Omental fat pad (tissue), 4 donors: ENCODE data around the gene MAPKBP1. TPM values are rescaled to one million over a fixed set of nuclear protein-coding genes. Genes with fewer than 3 reads are reported as not detected.

Experiments
- ATAC-seq: fragments of 150-250 bp; one replicate; pipeline ENCODE4 v1.9.1; 2016; ENCODE audit warnings: mild to moderate bottlenecking, moderate library complexity; ENCODE audit not compliant: low FRiP score
- DNase-seq: peaks from one replicate; pipeline ENCODE4 v3.0.0-alpha.2; 2019; ENCODE audit warnings: low spot score
- CTCF ChIP-seq, 3 donors: fragments of 450-650 bp; IDR thresholded peaks; one replicate each; pipeline ENCODE4 v1.5.1; 2016 to 2017; ENCODE audit warnings: antibody characterized with exemption in 3 of 3, mild to moderate bottlenecking in 3 of 3, moderate library complexity in 2 of 3
- total RNA-seq, 4 donors: library from RNA; depleted of rRNA; stranded (reverse); fragments of >200 nt; gene quantifications; one replicate each; pipeline ENCODE4 v1.1.0, GENCODE V29; 2016

MAPKBP1 gene
- total RNA-seq, 4 donors from 2014 or later, result 13.4 to 24.1 (median 14.4) TPM

DNA sequence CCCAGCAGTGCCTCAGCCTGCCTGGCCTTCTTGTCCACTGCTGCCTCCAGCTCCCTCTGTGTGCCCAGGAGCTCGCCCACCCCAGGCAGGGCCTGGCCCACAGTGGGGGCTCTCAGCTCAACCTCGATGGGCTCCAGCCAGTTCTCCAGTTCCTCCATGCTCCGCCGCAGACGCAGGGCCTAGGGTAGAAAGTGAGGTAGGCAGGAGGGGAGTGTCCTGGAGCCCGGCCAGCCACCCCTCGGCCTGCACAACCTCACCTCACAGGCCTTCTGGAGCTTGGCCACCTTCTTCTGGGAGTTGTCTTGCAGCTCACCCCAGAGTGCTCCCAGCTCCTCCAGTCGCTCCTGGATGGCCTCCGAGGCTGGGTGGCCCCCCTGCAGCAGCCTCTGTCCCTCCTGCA, 83.0 kb downstream of the MAPKBP1 start:
- ATAC-seq (no peak), DNase-seq (no peak)
- TF ChIP-seq CTCF (IDR thresholded peaks at IDR 0.05), result no peak

- ATAC-seq (no peak), DNase-seq (no peak)
- TF ChIP-seq CTCF (IDR thresholded peaks at IDR 0.05), result no peak
These were observed 84.5 kb downstream of the MAPKBP1 start for GRCh38 chr15:41858756-41859155.

- no peak for TF ChIP-seq CTCF (IDR thresholded peaks at IDR 0.05)
- ATAC-seq (no peak), DNase-seq (no peak)
These were observed 86.0 kb downstream of the MAPKBP1 start for GRCh38 chr15:41860049-41860828.

DNA sequence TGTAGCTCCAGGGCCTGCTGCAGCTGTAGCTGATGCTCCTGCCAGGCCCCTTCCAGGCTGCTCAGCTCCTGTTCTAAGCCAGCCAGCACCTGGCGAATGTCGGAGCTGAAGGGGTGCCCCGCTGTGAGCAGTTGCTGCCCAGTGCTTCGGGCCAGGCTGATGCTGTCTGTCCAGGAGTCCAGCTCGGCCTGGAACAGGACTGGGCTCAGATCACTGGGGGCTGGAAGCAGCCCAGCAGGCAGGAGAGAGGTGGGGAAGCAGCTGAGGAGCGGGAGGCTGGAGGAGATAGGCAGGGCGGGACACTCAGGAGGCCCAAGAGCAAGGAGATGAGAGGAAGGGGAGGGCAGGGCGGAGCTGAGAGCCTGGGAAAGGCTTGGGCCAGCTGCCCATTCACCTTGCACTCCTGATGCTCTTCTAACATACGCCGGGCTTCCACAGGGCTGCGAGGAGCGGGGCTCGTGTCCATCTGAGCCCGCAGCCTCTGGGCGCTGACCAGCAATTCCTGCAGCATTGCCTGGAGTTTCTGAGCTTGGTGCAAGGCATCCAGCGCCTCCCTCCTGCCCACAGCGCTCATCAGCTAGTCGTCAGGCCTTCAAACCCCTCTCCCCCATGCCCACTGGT, 87.6 kb downstream of the MAPKBP1 start:
- DNase-seq (no peak), ATAC-seq (no peak)
- no peak for TF ChIP-seq CTCF (IDR thresholded peaks at IDR 0.05)

DNA sequence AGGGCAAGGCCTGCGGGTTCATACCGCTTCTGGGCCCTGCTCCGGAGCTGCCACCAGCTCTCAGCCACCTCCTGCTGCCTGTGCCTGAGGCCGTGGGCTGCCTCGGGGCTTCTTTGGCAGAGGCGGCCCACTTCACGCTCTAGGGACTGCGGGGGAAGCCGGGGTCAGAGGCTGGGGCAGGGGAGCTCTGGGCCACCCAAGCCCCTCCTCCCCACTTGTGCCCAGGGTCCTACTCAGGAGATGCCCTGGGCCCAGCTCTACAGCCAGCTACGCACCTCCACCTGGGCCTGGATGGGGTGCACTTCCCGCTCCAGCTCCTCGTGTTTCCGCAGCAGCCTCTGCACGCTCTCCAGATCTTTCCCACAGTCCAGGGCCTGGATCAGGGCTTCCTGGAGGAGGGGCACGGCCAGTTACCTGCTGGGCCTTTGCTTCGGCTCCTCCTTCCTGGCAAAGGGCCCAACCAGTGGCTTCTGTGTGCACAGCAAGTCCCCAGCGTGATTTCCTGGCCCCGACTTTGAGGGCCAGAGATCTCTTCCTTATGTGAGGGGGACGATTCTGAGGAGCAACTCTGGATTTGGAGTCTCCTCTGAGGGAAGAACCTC, 88.3 kb downstream of the MAPKBP1 start:
- DNase-seq, result no peak
- no peak for ATAC-seq
- no peak for TF ChIP-seq CTCF (IDR thresholded peaks at IDR 0.05)

- no peak for DNase-seq
- ATAC-seq, result no peak
- no peak for TF ChIP-seq CTCF (IDR thresholded peaks at IDR 0.05)
These were observed 91.3 kb downstream of the MAPKBP1 start for GRCh38 chr15:41865490-41866055.
